ENCODE results near the gene PATJ. TPM values are rescaled to one million over a fixed set of nuclear protein-coding genes. Genes with fewer than 3 reads are reported as not detected.

Gene PATJ
- total and polyA plus RNA-seq, 2 experiments from 2014 or later = 35.3 to 68.4 TPM

GRCh38 chr1:61979729-61980128 is 237.4 kb downstream of the PATJ start (continued):
- TF ChIP-seq ETS1 (IDR thresholded peaks at IDR 0.05) (no peak), REST (IDR thresholded peaks at IDR 0.05; ENCODE audit: unreplicated experiment) (no peak), EZH2 (IDR thresholded peaks at IDR 0.05; ENCODE audit: low read depth, unreplicated experiment) (no peak), NANOG (IDR thresholded peaks at IDR 0.05; ENCODE audit: borderline replicate concordance) (no peak), JUNB (IDR thresholded peaks at IDR 0.05; ENCODE audit: unreplicated experiment) (no peak), EZH2phosphoT487 (IDR thresholded peaks at IDR 0.05; ENCODE audit: unreplicated experiment) (no peak), STAT1 (IDR thresholded peaks at IDR 0.05; ENCODE audit: unreplicated experiment) (no peak), CTCF (conservative IDR thresholded peaks at IDR 0.05; ENCODE audit: low read depth in 2 of 2) (no peak), CREB1 (CRISPR knock-in tag; IDR thresholded peaks at IDR 0.05; ENCODE audit: low read depth) (no peak), ZNF331 (CRISPR knock-in tag; IDR thresholded peaks at IDR 0.05; ENCODE audit: low read depth) (no peak)

- no peak overlapping the region for H3K4me3 ChIP-seq
- H3K27ac Mint-ChIP-seq = peak overlapping the region; percentile 39; the same call in 1 of the 2 replicates
- DNase-seq (ENCODE audit: low spot score) (peak; percentile 58), ATAC-seq (peak; percentile 88)
- no peaks in the 10 kb centered on the region for H3K36me3 ChIP-seq (ENCODE audit: insufficient read depth)
- 0 out of 2 replicates have a peak, but pooled peaks cover 3% of the 10 kb centered on the region for H3F3A ChIP-seq (replicated peaks; ENCODE audit: low read depth)
- H3K4me2 ChIP-seq = no peak overlapping the region
- H3K36me3 Mint-ChIP-seq (ENCODE audit: low read depth) = no peaks in the 10 kb centered on the region
- H2AFZ ChIP-seq = no peak overlapping the region
- no peaks in the 10 kb centered on the region for H3K27me3 Mint-ChIP-seq (ENCODE audit: insufficient read depth, low read depth, poor library complexity)
- H3K4me3 Mint-ChIP-seq = no peak overlapping the region
- no peaks in the 10 kb centered on the region for H3K79me2 ChIP-seq (replicated peaks; ENCODE audit: insufficient read depth)
- H3K27me3 ChIP-seq (ENCODE audit: insufficient read depth) = no peaks in the 10 kb centered on the region
- no peaks in the 10 kb centered on the region for H3K9me2 ChIP-seq (ENCODE audit: insufficient read depth)
- H3K27ac ChIP-seq (ENCODE audit: low read depth) = no peak overlapping the region
- no peaks in the 10 kb centered on the region for H3K9me3 Mint-ChIP-seq
- peaks cover 12% of the 10 kb centered on the region for H3K4me1 ChIP-seq (ENCODE audit: insufficient read depth)
- H3K4me1 Mint-ChIP-seq = peaks cover 25% of the 10 kb centered on the region
- no peaks in the 10 kb centered on the region for H4K20me1 ChIP-seq (replicated peaks; ENCODE audit: insufficient read depth)
- TF ChIP-seq ZNF114 (CRISPR knock-in tag; IDR thresholded peaks at IDR 0.05) (no peak), ETS1 (IDR thresholded peaks at IDR 0.05) (no peak), EZH2phosphoT487 (IDR thresholded peaks at IDR 0.05; ENCODE audit: unreplicated experiment) (no peak), REST (IDR thresholded peaks at IDR 0.05; ENCODE audit: unreplicated experiment) (no peak), CTCF (conservative IDR thresholded peaks at IDR 0.05; ENCODE audit: low read depth in 2 of 2) (no peak), ZNF331 (CRISPR knock-in tag; IDR thresholded peaks at IDR 0.05; ENCODE audit: low read depth) (no peak), POLR2AphosphoS5 (IDR thresholded peaks at IDR 0.05; ENCODE audit: low read depth) (no peak), JUNB (IDR thresholded peaks at IDR 0.05; ENCODE audit: unreplicated experiment) (no peak), NANOG (IDR thresholded peaks at IDR 0.05; ENCODE audit: borderline replicate concordance) (no peak), EZH2 (IDR thresholded peaks at IDR 0.05; ENCODE audit: low read depth, unreplicated experiment) (no peak), STAT1 (IDR thresholded peaks at IDR 0.05; ENCODE audit: unreplicated experiment) (no peak), CREB1 (CRISPR knock-in tag; IDR thresholded peaks at IDR 0.05; ENCODE audit: low read depth) (no peak)
Observed at GRCh38 chr1:61980561-61980960, 238.3 kb downstream of the PATJ start.
